Stimulated activated CD4-positive, alpha-beta T cell treated with anti-CD3 and anti-CD28 coated beads, Interleukin-1b, Interleukin-23, amount 100 ng/mL, for 24 hours (primary cell): ENCODE data around the gene CA5B.
A peak's percentile ranks its signal among the peaks of the same experiment; 100 is the strongest.
"Not testable (repeated sequence)": the region's sequence is repeated elsewhere in the genome, so short reads cannot be mapped to it uniquely, and the experiment has no call there.

Experiments
- DNase-seq, 4 experiments: peaks; one replicate each; pipeline ENCODE4 v3.0.0-alpha.2; 2020; ENCODE audit warnings: low read depth in 4 of 4, low spot score in 1 of 4

The CA5B gene

DNA sequence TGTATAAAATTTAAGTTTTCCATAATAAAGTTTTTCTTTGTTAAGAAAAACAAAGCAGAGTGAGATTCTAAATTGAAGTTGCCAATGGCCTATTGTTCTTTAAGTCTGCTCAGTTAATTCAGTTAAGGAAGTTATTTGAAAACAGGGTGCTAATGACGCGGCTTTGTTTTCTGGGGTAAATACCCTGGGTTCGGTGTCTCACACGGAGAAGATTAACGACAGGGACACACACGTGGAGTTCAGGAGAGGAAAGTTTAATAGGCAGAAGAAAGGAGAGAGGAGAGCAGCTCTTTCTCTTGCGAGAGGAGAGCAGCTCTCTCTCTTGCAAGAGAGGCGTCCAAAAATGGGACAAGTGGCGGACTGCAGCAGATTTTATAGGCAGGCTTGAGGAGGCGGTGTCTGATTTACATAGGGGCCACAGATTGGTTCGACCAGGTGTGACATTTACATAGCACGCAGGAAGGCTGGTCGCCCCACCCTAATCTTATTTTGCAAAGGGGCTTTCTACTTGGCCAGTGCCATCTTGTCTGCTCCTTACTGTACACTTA lies 9.6 kb downstream of the CA5B start:
- no peak for DNase-seq

DNA sequence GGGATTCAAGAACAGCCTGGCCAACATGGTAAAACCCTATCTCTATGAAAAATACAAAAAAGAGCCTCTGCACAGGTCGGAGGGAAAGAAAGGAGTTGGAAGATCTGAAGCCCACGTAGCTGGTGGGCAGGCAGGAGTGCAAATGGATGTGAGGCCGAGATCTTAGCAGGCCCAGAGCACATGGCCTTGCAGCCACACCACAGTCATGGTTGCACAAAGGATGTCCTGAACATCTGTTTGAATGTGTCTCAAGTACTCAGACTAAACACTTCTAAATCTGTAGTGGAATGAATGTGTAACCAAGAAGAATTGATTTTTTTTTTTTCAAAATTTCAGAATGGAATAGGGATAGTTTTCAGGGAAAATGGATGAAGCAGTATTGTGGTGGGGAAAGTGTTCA lies 10.8 kb downstream of the CA5B start:
- no peak for DNase-seq

DNA sequence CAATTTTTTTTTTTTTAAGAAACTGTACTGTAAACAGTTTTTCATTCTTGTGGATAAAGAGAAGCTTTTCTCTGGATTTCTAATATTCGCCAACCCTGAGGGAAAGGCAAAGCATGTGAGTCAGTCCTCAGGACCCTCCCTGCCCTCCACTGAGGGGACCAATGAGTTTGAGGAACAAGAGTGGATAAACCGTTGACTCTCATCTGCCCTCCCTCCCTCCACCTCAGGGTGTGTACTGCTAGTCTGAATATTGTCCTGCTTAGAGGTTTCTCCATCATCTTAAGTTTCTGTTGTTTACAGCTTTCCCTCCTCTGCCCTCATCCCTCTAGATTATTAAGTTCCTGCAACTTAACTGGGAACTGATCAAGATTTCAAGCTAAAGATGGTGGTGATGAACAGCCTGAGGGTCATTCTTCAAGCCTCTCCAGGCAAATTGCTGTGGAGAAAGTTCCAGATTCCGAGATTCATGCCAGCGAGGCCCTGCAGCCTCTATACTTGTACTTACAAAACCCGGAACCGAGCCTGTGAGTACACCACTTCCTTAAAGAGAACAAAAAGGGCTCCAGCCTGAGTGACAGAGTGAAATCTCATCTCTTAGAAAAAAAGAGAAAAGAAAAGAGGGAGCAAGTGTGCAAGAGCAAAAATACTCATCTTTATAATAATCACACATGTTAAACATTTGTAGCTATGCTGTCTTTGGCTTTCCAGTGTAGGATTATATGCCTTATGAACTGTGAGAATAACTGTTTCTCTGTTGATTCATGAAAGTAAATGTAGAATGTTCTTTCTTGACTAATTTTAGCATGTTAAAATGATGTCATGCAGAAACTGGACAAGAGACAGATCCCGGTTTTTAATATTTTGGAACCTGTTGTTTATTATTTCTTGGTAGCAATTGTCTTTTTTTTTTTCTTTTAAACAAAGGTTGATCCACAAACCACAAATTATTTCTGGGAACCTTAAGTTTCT lies 11.9 kb downstream of the CA5B start:
- no peak for DNase-seq

DNA sequence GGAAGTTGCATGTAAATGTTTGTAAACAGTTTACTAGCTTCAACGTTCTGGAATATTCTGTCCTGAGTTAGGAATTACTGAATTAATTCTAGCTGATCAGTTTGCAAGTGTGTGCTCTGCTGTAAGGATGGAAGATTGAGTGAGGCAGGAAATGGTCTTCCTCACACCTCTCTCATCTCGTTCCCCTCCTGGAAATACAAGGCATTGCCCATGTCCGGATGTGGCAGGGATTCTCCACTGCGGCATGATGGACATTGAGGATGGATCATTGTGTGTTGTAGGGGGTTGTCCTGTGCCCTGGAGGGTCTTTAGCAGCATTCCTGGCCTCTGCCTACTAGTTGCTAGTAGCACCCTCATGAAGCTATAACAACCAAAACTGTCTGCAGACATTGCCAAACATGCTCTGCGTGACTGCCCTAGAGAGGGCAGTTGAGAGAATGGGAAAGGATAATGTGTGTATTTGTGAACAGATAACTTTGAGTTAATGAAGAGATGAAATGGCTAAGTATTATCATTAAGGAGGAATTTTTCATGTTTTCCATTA lies 12.6 kb downstream of the CA5B start:
- DNase-seq = no peak

DNA sequence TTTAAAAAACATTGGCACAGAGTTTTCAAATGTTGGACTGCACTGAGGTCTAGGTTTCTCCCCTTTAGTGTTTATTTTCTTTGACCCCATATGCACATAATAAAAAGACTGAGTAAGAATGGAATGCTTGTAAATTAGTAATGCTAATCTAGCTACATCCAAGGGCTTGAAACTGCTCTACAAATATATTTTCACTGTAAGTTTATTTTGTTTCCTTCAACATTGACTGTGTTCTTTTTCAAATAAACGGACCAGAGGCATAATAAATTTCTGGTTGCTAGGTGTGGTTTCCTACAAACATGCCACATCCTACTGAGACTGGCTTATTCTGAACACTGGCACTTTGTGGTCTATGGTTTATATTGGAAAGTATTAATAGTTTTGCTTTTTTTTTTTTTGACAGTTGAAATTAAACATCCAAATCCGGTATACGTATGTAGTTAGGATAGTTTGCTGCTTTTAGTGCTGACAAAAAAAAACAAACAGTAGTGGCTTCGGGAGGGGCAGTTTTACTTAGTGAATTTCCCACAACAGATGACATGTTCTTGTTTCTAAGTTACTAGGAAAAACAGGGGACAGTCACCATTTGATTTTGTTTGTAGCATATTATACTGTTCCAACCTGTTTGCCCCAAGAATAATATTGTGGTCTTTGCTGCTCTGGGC lies 13.2 kb downstream of the CA5B start:
- DNase-seq = no peak

DNA sequence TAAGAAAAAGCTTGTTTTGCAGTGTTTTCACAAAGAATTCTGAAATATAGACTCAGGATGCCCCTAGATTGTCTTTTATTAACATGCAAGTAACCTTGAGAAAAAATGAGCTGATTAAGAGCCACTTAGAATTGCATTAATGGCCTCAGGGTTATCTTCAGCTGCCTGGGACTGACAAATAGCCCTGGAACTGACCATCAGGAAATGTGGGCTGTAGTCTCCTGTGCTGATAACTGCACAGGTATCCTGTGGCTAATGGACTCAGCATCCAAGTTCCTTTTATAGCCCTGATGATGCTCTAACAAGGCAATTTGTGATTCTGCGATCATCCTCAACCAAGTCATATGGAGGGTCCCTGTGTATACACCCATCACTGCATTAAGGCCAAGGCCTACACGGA lies 17.0 kb downstream of the CA5B start:
- no peak for DNase-seq

DNA sequence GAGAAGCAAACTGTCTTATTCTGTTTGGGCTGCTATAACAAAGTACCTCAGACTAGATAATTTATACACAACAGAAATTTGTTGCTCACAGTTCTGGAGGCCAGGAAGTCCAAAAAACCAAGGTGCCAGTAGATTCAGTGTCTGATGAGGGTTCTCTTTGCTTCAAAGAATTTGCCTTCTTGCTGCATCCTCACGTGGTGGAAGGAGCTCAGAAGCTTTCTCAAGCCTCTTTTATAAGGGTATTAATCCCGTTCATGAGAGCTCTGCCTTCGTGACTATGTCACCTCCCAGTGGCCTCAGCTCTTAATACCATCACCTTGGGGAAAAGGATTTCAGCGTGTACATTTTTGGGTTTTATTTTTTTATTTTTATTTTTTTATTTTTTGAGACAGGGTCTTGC lies 20.1 kb downstream of the CA5B start:
- no peak for DNase-seq

DNA sequence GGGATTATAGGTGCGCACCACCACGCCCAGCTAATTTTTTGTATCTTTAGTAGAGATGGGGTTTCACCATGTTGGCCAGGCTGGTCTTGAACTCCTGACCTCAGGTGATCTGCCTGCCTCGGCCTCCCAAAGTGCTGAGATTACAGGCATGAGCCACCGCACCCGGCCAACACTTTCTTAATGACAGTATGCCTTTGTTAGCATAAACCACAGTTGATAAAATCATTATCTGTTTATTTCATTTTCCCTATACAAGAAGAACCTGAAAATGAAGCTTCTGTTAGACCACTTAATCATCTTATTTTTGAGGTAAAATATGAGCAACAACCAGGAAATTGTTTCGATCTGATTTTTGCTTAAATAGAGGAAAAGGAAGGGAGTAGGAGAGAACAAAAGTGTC lies 21.8 kb downstream of the CA5B start:
- not testable (repeated sequence) for DNase-seq

DNA sequence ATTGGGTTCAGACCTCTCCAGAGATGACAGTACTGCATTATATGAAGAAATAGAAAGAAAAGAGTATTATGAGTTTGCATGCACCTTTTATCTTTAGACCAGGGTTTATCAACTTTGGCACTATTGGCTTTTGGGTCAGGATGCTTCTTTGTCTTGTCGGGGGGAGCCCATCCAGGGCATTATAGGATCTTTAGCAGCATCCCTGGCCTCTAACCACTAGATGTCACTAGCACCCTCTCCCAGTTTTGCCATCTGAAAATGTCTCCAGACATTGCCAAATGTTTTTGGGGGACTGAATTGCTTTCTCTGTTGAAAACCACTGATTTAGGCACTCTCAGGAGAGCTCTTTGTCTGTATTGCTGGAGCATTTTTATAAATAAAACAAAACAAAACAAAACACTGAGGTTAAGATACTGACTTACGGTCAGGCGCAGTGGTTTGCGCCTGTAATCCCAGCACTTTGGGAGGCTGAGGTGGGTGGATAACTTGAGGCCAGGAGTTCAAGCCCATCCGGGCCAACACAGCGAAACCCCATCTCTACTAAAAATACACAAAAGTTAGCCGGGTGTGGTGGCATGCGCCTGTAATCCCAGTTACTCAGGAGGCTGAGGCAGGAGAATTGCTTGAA lies 23.6 kb downstream of the CA5B start:
- DNase-seq = peak in 1 of 4 experiments; percentile 14

DNA sequence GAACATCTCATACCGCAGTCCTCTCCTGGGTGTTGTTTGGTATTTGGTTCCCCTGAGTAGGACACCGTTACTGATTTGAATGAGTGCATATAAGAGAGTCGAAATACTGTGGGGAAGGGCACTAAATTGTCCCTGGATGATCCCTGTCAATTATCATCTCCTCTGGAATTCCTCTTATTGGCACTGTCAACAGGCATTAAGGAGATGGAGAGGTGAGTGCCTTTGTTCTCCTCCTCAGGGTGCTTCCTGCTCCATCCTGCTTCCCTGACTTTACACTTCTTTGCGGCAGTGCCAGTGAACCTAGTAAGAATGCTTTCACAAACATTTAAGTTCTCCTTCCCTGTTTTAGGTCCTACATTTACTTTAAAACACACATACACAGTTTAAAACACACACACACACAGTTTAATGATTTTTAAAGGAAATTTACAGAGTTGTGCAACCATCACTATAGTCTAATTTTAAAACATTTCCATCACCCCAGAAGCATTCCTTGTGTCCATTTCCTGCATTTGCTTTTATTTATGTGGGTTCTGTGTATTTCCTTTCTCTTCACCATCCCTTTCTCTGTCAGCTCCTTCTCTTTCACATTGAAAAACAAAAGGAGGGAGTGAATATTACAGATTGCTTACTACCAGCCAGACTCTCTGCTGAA lies 31.4 kb downstream of the CA5B start:
- DNase-seq = no peak

DNA sequence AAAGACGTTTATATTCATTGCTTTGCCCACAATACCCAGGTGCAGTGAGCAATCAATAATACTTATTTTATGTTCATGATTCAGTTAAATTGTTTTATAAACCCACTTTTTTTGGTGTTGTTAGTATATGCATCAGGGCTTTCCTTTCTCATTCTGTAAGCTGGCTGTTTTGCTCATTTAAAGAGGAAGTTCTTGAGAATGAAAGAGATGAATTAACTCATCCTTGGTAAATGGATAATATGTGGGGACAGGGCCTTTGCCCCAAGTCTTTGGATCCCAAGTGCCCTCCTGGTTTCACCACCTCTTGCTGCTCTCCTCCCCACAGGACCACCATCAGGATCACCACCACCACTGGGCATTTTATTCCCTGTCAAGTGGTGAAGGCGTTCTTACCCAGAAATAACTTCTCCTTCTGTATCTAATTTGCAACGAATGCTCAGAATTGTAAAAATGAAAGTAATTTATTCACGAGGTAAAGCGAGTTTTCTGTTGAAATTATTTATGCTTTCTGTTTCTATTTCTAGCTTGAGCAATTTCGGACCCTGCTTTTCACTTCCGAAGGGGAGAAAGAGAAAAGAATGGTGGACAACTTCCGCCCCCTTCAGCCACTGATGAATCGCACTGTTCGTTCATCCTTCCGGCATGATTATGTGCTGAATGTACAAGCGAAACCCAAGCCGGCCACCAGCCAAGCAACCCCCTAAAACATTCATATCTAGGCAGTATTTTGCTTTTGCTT lies 44.1 kb downstream of the CA5B start:
- DNase-seq = no peak

DNA sequence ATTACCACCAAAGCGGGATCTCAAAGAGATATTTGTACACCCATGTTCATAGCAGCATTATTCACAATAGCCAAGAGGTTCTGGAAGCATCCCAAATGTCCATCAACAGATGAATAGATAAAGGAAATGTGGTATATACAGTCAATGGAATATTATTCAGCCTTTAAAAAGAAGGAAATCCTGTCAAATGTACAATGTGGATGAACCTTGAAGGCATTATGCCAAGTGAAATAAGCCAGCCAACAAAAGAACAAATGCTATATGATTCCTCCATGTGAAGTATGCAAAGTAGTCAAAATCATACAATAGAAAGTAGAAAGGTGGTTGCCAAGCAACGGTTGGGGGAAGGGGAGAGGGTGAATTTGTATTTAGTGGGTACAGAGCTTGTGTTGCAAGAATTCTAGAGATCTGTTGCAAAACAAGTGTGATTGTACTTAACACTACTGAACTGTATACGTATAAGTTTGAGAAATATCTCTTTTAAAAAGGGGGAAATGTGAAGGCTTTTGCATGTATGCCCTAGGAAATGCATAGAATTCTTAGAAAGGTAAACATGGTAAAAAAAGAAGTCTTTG lies 47.2 kb downstream of the CA5B start:
- no peak for DNase-seq

DNA sequence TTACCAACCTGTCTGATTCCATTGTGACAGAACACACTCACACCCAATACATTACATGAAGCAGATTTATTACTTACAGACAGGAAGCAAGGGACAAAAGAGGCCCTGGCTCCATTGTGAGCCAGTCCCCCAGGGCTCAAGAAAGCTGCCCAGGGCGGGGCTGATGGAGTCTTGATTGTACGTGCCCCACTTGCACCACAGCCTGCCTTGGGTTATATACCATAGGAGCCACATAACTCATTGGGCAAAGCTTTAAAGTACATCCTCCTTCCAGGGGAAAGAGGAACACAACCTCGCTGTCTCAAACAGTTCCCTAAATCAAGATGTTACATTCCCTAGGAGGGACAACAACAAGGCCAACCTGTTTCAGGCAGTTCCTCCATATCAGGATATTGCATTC lies 48.8 kb downstream of the CA5B start:
- no peak for DNase-seq

DNA sequence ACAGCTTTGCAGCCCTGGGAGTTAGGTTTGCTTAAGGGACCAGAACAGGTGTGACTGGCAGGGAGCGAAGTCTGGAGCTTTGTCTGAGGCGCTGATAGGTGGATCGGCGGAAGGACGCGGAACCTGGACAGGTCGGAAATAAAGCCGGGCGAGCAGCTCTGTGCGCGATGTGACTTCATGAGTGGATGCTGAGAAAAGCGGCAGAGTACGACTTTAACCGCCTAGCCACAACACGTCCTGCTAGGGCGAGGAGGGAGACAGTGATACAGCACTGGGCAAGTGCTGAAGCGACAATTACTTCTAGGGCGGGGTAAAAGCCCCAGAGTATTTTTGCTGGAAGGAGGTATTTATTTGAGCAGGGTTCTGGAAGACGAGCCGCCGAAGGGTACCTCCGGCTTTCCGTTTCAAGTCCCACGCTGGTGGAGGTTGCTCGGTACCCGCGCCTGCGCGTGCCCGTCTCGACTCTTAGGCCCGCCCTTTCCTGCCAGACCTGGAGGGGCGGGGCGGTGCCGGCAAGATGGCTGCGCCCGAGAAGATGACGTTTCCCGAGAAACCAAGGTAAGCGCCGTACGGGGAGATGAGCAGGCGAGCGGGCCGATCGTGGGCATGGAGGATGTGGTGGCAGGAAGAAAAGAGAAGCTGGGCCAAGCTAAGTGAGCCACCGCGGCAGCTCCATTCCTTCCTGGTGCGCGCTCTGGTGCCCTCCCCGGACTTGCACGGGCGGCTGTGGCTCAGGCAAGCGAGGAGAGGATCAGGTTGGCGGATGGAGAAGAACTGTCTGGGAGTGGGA lies 52.1 kb downstream of the CA5B start, which contains the start of gene ZRSR2:
Gene ZRSR2 (plus strand): TSS at position 506 of the 790 bp plus-strand sequence. CDS start 12 bp downstream, at position 518.
- DNase-seq = peak; percentile 55 to 82 (median 74)

DNA sequence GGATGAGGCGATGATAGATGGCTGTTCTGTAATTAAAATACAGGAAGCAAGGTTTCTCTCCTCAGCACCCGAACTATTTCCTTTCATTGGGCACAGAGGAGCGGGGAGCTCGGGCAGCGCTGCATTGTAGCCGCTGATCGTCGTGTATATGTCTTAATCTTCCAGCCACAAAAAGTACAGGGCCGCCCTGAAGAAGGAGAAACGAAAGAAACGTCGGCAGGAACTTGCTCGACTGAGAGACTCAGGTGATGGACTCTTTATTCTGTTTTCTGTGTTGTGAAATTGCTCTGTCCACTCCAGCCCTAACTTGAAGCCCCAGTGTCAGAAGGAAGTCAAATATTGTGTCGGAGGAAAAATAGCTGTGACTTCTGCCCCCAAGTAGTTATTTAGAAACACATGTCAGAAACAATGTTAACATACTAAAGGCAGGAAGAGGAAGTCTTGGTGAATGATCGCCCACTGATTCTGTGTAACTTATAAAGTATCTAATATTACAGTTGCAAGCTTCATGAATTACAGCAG lies 52.8 kb downstream of the CA5B start:
- no peak for DNase-seq

DNA sequence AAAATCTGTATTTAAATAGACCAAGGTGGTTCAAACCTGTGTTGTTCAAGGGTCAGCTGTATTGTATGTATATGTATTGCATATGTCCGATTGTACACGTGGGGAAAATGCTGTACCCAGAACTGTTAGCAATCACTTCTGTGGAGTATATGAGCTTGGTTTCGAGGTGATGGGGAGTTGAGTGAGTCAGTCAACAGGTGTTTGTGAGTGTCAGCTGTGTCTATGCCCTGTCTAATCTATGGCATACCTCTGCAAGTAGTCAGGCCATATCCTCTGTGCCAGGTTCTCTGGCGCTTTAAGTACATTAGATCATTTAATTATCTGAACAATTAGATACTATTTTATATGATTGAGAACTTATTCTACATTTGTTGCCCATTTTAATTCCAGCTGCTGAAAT lies 59.6 kb downstream of the CA5B start:
- no peak for DNase-seq

DNA sequence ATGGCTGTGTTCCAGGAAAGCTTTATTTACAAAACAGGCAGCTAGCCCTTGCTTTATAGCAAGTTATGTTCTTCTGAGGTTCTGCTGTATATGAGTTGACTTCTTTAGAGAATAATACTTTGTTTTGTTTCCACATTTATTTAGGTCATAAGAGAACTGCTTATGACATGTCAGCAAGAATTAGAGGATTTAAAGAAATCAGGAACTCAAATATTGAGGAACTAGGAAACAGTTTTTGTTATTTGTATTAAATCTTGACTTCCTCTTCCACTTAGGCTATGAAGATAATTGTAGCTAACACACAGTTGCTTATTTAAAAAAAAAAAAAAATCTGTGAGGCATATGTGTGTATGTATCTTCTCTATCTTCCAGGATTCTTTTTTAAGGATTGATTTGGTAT lies 66.5 kb downstream of the CA5B start:
- DNase-seq = no peak

DNA sequence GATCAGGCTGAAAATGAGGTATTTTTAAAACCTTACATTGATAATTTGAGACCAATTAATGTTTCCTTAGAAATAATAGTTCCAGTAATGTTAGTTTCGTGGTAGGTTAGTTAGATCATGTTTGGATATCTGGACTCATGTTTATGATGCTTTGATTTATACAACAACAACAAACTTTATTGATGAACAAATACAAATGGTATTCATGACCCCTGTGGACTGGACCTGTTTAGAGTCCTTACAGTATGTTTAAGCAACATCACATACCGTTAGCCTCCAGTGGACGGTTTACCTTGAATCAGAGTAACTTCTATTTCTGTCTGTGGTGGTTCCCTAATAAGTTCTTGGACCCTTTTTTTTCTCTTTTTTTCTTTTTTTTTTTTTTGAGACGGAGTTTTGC lies 70.2 kb downstream of the CA5B start:
- no peak for DNase-seq
